Measurements from ENCODE around the gene SON. TPM values are rescaled to one million over a fixed set of nuclear protein-coding genes. Genes with fewer than 3 reads are reported as not detected.

Gene SON
- total RNA-seq, 6 donors from 2014 or later: 236 to 1,038 (median 307) TPM

GRCh38 chr21:33514229-33514628, 28.6 kb upstream of the SON start:
- peaks cover 12 to 94% (median 48%) of the 10 kb centered on the region in 4 donors for H3K36me3 ChIP-seq
- H3K4me1 ChIP-seq: peaks cover 0 to 3% (median 0%) of the 10 kb centered on the region in 4 donors
- H3K4me3 ChIP-seq: no peak overlapping the region
- DNase-seq (no peak), ATAC-seq (ENCODE audit: low FRiP score in 2 of 2) (no peak)
- 68 to 74% methylated on average over 2 of the region's 2 CpGs for WGBS, 2 donors
- H3K9me3 ChIP-seq: no peaks in the 10 kb centered on the region
- H3K27me3 ChIP-seq: no peaks in the 10 kb centered on the region
- TF ChIP-seq EP300 (IDR thresholded peaks at IDR 0.05) (no peak), POLR2AphosphoS5 (IDR thresholded peaks at IDR 0.05) (peak in 1 of 2 donors; percentile 14)
- H3K27ac ChIP-seq: no peak overlapping the region

GRCh38 chr21:33518899-33519298, 23.9 kb upstream of the SON start:
- no peak for ATAC-seq (ENCODE audit: low FRiP score in 2 of 2)
- no peak for TF ChIP-seq POLR2A (IDR thresholded peaks at IDR 0.05)
- no peak for TF ChIP-seq EP300 (IDR thresholded peaks at IDR 0.05)
- no peak for TF ChIP-seq CTCF (IDR thresholded peaks at IDR 0.05)
- H3K27me3 ChIP-seq: no peaks in the 10 kb centered on the region
- H3K4me1 ChIP-seq: peaks cover 0 to 3% (median 0%) of the 10 kb centered on the region in 4 donors
- WGBS, 2 donors: 95 to 96% methylated on average over 4 of the region's 4 CpGs
- H3K4me3 ChIP-seq: no peak overlapping the region
- peaks cover 6 to 77% (median 29%) of the 10 kb centered on the region in 4 donors for H3K36me3 ChIP-seq
- no peaks in the 10 kb centered on the region for H3K9me3 ChIP-seq
- no peak overlapping the region for H3K27ac ChIP-seq
- no peak for DNase-seq

GRCh38 chr21:33522297-33522952, 20.4 kb upstream of the SON start:
- Histone ChIP-seq H3K4me3 (no peak overlapping the region), H3K4me1 (no peaks in the 10 kb centered on the region), H3K27me3 (no peaks in the 10 kb centered on the region), H3K9me3 (no peaks in the 10 kb centered on the region), H3K36me3 (peaks cover 0 to 72% (median 17%) of the 10 kb centered on the region in 4 donors), H3K27ac (no peak overlapping the region)
- TF ChIP-seq CTCF (IDR thresholded peaks at IDR 0.05): no peak
- TF ChIP-seq POLR2A (IDR thresholded peaks at IDR 0.05): no peak
- no peak for TF ChIP-seq EP300 (IDR thresholded peaks at IDR 0.05)
- no peak for TF ChIP-seq POLR2AphosphoS5 (IDR thresholded peaks at IDR 0.05)
- WGBS, 2 donors: 87 to 91% methylated on average over 5 of the region's 5 CpGs
- ATAC-seq (ENCODE audit: low FRiP score in 2 of 2) (no peak), DNase-seq (no peak)

DNA sequence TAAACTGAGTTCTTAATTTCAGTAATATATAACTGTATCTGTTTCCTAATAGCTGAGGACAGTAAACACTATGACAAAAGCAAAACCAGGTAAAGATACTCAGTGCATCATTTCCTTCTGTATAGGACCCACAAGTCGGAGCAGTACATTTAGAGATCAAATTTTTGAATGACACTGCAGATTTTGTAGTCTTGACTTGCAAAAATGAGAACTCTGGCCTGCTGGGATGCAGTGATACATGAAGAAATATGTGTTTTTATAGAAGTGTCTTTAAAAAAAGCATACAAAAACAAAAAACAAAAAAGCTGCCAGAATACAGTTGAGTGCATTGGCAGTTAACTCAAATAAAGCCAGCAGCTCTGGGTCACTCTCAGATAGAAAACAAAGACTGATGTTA, 19.9 kb upstream of the SON start:
- no peaks in the 10 kb centered on the region for H3K27me3 ChIP-seq
- no peak for TF ChIP-seq CTCF (IDR thresholded peaks at IDR 0.05)
- no peak for TF ChIP-seq POLR2A (IDR thresholded peaks at IDR 0.05)
- TF ChIP-seq EP300 (IDR thresholded peaks at IDR 0.05): no peak
- no peak for TF ChIP-seq POLR2AphosphoS5 (IDR thresholded peaks at IDR 0.05)
- no peak overlapping the region for H3K4me3 ChIP-seq
- H3K27ac ChIP-seq: no peak overlapping the region
- peaks cover 0 to 72% (median 18%) of the 10 kb centered on the region in 4 donors for H3K36me3 ChIP-seq
- no peaks in the 10 kb centered on the region for H3K9me3 ChIP-seq
- no peak for ATAC-seq (ENCODE audit: low FRiP score in 2 of 2)
- WGBS, 2 donors: 48 to 67% methylated on average over 1 of the region's 1 CpG
- no peak for DNase-seq
- no peaks in the 10 kb centered on the region for H3K4me1 ChIP-seq

DNA sequence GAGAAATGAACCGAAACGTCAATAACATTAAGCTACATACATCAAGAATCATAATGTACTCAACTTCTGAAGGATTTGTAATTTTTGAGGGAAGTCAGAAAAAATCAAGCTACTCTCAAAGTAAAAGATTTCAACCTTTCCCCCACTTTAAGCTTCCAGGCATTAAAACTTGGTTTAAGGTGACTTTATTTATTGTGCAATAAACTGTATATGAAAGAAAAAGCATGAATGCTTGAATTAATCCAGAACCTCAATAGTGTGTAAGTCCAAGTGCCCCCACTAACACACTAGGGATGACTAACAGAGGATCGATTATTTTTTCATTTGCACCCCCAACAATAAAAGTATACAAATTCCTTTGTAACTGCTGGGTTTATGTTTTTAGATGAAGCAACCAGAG, 11.8 kb upstream of the SON start:
- TF ChIP-seq EP300 (IDR thresholded peaks at IDR 0.05) (no peak), POLR2A (IDR thresholded peaks at IDR 0.05) (no peak), POLR2AphosphoS5 (IDR thresholded peaks at IDR 0.05) (no peak), CTCF (IDR thresholded peaks at IDR 0.05) (no peak)
- Histone ChIP-seq H3K4me3 (no peak overlapping the region), H3K9me3 (no peaks in the 10 kb centered on the region), H3K27me3 (no peaks in the 10 kb centered on the region), H3K36me3 (peaks cover 9 to 99% (median 55%) of the 10 kb centered on the region in 4 donors), H3K27ac (no peak overlapping the region), H3K4me1 (no peaks in the 10 kb centered on the region)
- WGBS, 2 donors: 90 to 95% methylated on average over 3 of the region's 3 CpGs
- DNase-seq (no peak), ATAC-seq (ENCODE audit: low FRiP score in 2 of 2) (no peak)

Measured in upper lobe of left lung (tissue), 6 donors.